Mammary epithelial cell (primary cell): ENCODE data around the gene CCDC85C.

ENCODE experiments used
- EZH2 ChIP-seq: IDR thresholded peaks from 2 replicates; pipeline ENCODE4 v1.6.1; 2012; ENCODE audit warnings: low read length, inconsistent platforms, borderline replicate concordance
- TF ChIP-seq, protein P1 (sequence below), 2 donors: IDR thresholded peaks in 1 of 2; conservative IDR thresholded peaks in 1 of 2; 2 replicates each; pipeline ENCODE4 v1.5.1; 2011 to 2012; ENCODE audit warnings: inconsistent platforms in 2 of 2, low read length in 2 of 2, mild to moderate bottlenecking in 2 of 2, control low read depth in 1 of 2, low read depth in 1 of 2; ENCODE audit not compliant: insufficient read depth in 1 of 2; ENCODE audit errors: extremely low read depth in 1 of 2

GRCh38 chr14:99518441-99519346 is 85.3 kb downstream of the CCDC85C start:
- TF ChIP-seq, protein P1, sequence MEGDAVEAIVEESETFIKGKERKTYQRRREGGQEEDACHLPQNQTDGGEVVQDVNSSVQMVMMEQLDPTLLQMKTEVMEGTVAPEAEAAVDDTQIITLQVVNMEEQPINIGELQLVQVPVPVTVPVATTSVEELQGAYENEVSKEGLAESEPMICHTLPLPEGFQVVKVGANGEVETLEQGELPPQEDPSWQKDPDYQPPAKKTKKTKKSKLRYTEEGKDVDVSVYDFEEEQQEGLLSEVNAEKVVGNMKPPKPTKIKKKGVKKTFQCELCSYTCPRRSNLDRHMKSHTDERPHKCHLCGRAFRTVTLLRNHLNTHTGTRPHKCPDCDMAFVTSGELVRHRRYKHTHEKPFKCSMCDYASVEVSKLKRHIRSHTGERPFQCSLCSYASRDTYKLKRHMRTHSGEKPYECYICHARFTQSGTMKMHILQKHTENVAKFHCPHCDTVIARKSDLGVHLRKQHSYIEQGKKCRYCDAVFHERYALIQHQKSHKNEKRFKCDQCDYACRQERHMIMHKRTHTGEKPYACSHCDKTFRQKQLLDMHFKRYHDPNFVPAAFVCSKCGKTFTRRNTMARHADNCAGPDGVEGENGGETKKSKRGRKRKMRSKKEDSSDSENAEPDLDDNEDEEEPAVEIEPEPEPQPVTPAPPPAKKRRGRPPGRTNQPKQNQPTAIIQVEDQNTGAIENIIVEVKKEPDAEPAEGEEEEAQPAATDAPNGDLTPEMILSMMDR (conservative IDR thresholded peaks at IDR 0.05 in 1 of 2, IDR thresholded peaks at IDR 0.05 in 1 of 2; ENCODE audit: extremely low read depth in 1 of 2, insufficient read depth in 1 of 2, low read depth in 1 of 2, low read length in 2 of 2): peak; percentile 95 to 96
- no peak for TF ChIP-seq EZH2
